NK-92 treated with Interleukin-12 subunit alpha and Interleukin-12 subunit beta, amount 100 ng/mL, for 24 hours (cell line): ENCODE results near the gene SH3BP4.
"Not testable (repeated sequence)": the region's sequence is repeated elsewhere in the genome, so short reads cannot be mapped to it uniquely, and the experiment has no call there.

Source experiments
- DNase-seq: peaks from one replicate; lab custom pipeline; 2025; lab: John Stamatoyannopoulos, UW

Gene SH3BP4

GRCh38 chr2:235020141-235020540, 68.3 kb downstream of the SH3BP4 start:
- not testable (repeated sequence) for DNase-seq

GRCh38 chr2:235021752-235022151, 69.9 kb downstream of the SH3BP4 start:
- DNase-seq = no peak

GRCh38 chr2:235024191-235024860, 72.5 kb downstream of the SH3BP4 start:
- no peak for DNase-seq

- DNase-seq = no peak
Observed at GRCh38 chr2:235024931-235025773, 73.3 kb downstream of the SH3BP4 start.

- no peak for DNase-seq
Observed at GRCh38 chr2:235025800-235026536, 74.2 kb downstream of the SH3BP4 start.

- no peak for DNase-seq
Observed at GRCh38 chr2:235026649-235027557, 75.1 kb downstream of the SH3BP4 start.

- DNase-seq = no peak
Observed at GRCh38 chr2:235027558-235028214, 75.9 kb downstream of the SH3BP4 start.

- no peak for DNase-seq
Observed at GRCh38 chr2:235028646-235029045, 76.8 kb downstream of the SH3BP4 start.

- DNase-seq = no peak
Observed at GRCh38 chr2:235029054-235029453, 77.2 kb downstream of the SH3BP4 start.

GRCh38 chr2:235030126-235030525, 78.3 kb downstream of the SH3BP4 start:
- no peak for DNase-seq

- no peak for DNase-seq
Observed at GRCh38 chr2:235030936-235031335, 79.1 kb downstream of the SH3BP4 start.

GRCh38 chr2:235031686-235032373, 80.0 kb downstream of the SH3BP4 start:
- DNase-seq = no peak

- DNase-seq = no peak
Observed at GRCh38 chr2:235032466-235032865, 80.6 kb downstream of the SH3BP4 start.

GRCh38 chr2:235032949-235033348, 81.1 kb downstream of the SH3BP4 start:
- DNase-seq = no peak

GRCh38 chr2:235034265-235035118, 82.7 kb downstream of the SH3BP4 start:
- DNase-seq = no peak

- no peak for DNase-seq
Observed at GRCh38 chr2:235037604-235038166, 85.9 kb downstream of the SH3BP4 start.

GRCh38 chr2:235041221-235041917, 89.6 kb downstream of the SH3BP4 start:
- no peak for DNase-seq

GRCh38 chr2:235041918-235042575, 90.2 kb downstream of the SH3BP4 start:
- DNase-seq = no peak
